GOT3 (cell line): Measurements from ENCODE around the gene SRBD1.

Experiments used
- DNase-seq: peaks from one replicate; lab custom pipeline; 2025; ENCODE audit warnings: mixed read lengths; lab: John Stamatoyannopoulos, UW

SRBD1 gene

GRCh38 chr2:45551862-45552261 lies 59.2 kb downstream of the SRBD1 start:
- DNase-seq: no peak

GRCh38 chr2:45545943-45546342 lies 65.1 kb downstream of the SRBD1 start:
- no peak for DNase-seq

- no peak for DNase-seq
Measured at GRCh38 chr2:45543257-45543656, 67.8 kb downstream of the SRBD1 start.

- no peak for DNase-seq
Measured at GRCh38 chr2:45542013-45542412, 69.1 kb downstream of the SRBD1 start.

GRCh38 chr2:45541450-45541849 lies 69.6 kb downstream of the SRBD1 start:
- no peak for DNase-seq

- no peak for DNase-seq
Measured at GRCh38 chr2:45540942-45541341, 70.1 kb downstream of the SRBD1 start.

- no peak for DNase-seq
Measured at GRCh38 chr2:45533771-45534170, 77.3 kb downstream of the SRBD1 start.

- DNase-seq: no peak
Measured at GRCh38 chr2:45532181-45532580, 78.9 kb downstream of the SRBD1 start.

- DNase-seq: no peak
Measured at GRCh38 chr2:45524016-45524415, 87.1 kb downstream of the SRBD1 start.

- no peak for DNase-seq
Measured at GRCh38 chr2:45518546-45518945, 92.5 kb downstream of the SRBD1 start.

- DNase-seq: no peak
Measured at GRCh38 chr2:45510701-45511420, 100.2 kb downstream of the SRBD1 start.

GRCh38 chr2:45506756-45507155 lies 104.3 kb downstream of the SRBD1 start:
- DNase-seq: no peak

GRCh38 chr2:45505138-45505537 lies 105.9 kb downstream of the SRBD1 start:
- DNase-seq: no peak

GRCh38 chr2:45498661-45499550 lies 112.2 kb downstream of the SRBD1 start:
- DNase-seq: no peak

GRCh38 chr2:45497355-45497754 lies 113.7 kb downstream of the SRBD1 start:
- no peak for DNase-seq

GRCh38 chr2:45496869-45497268 lies 114.2 kb downstream of the SRBD1 start:
- DNase-seq: no peak

- no peak for DNase-seq
Measured at GRCh38 chr2:45494978-45495293, 116.1 kb downstream of the SRBD1 start.

- no peak for DNase-seq
Measured at GRCh38 chr2:45494275-45494977, 116.6 kb downstream of the SRBD1 start.

GRCh38 chr2:45484965-45485364 lies 126.1 kb downstream of the SRBD1 start:
- no peak for DNase-seq

GRCh38 chr2:45483997-45484396 lies 127.1 kb downstream of the SRBD1 start:
- no peak for DNase-seq

GRCh38 chr2:45477546-45477945 lies 133.5 kb downstream of the SRBD1 start:
- DNase-seq: no peak

- no peak for DNase-seq
Measured at GRCh38 chr2:45470531-45470930, 140.5 kb downstream of the SRBD1 start.
